HG03196 (cell line): Measurements from ENCODE around the gene ANO8.

Experiments
- ATAC-seq: cut with Tn5 transposase; IDR thresholded peaks from one replicate; pipeline ENCODE4 v1.9.1; 2021; ENCODE audit not compliant: unreplicated experiment

ANO8 gene

GRCh38 chr19:17346109-17346671 lies 11.5 kb upstream of the ANO8 start:
- ATAC-seq, result no peak

- no peak for ATAC-seq
These were observed 7.2 kb upstream of the ANO8 start for GRCh38 chr19:17341845-17342244.

DNA sequence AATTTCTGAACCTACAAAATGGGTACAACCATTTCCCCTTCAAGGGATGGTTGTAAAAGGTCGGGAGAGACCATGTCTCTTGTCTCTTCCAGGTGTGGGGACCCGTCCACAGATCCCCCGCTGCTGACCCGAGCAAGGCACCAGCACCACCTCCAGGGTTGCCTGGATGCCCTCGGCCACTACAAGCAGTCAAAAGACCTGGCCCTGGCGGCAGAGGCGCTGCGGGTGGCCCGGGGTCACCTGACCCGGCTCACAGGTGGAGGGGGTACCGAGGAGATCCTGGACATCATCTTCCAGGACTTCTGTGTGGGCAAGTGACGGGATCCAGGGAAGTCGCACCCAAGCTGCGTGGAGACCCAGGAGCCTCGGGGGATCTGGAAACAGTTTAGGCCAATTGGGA lies 6.7 kb upstream of the ANO8 start:
- no peak for ATAC-seq

DNA sequence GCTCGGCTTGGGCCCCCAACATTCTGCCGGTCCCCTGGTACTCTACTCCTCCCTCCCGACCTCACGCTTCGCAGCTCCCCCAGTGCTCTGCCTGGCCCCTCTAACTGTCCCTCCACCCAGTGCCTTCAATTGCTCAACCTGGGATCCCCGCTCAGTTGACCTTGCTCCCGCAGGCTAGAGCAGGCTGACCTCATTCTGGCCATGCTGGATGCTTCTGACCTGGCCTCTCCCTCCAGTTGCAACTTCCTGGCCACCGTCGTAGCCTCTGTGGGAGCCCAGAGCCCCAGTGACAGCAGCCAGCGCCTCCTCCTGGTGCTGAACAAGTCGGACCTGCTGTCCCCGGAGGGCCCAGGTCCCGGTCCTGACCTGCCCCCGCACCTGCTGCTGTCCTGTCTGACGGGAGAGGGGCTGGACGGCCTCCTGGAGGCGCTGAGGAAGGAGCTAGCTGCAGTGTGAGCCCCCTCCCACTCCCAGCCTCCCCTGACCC lies 6.3 kb upstream of the ANO8 start:
- no peak for ATAC-seq

DNA sequence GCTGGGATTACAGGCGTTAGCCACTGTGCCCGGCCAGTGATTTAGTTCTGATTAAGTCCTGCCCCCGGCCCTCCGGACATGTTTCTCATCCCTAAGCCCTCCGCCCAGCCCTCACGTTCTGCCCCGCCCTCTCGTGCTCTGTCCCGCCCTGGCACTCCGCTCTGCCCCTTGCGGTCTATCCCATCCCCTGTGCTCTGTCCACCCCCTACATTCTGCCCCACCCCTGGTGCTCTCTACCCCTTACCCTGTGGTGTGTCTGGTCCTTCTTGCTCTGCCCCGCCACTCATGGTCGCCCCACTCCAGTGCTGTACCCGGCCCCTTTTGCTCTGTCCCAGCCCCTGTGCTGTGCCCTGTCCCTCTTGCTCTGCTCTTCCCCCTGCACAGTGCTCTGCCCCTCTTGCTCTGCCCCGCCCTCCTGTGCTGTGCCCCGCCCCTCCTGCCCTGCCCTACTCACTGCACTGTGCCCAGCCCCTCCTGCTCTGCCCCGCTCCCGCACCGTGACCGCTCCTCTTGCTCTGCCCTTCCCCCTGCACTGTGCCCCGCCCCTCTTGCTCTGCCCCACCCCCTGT lies 5.7 kb upstream of the ANO8 start:
- ATAC-seq, result no peak

DNA sequence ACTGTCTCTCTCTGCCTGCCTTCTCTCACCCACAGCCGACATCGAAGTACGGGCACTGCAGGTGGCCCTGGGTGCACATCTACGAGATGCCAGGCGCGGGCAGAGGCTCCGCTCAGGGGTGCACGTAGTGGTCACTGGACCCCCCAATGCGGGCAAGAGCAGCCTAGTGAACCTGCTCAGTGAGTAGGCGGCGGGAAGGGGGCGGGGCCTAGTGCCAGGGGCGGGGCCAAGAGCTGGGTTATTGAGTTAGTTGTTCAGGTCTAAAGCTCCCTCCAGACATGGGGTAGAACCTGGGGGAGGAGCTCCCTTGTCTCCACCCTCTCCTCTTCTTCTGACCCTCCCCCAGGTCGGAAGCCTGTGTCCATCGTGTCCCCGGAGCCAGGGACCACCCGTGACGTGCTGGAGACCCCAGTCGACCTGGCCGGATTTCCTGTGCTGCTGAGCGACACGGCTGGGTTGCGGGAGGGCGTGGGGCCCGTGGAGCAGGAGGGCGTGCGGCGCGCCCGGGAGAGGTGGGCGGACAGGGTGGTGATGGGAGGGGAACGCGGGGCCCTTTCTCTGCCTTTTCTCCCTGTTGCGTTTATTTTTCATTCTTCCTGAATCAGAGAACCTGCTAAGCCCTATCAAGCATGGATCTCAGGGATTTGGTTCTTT lies 4.6 kb upstream of the ANO8 start:
- no peak for ATAC-seq

DNA sequence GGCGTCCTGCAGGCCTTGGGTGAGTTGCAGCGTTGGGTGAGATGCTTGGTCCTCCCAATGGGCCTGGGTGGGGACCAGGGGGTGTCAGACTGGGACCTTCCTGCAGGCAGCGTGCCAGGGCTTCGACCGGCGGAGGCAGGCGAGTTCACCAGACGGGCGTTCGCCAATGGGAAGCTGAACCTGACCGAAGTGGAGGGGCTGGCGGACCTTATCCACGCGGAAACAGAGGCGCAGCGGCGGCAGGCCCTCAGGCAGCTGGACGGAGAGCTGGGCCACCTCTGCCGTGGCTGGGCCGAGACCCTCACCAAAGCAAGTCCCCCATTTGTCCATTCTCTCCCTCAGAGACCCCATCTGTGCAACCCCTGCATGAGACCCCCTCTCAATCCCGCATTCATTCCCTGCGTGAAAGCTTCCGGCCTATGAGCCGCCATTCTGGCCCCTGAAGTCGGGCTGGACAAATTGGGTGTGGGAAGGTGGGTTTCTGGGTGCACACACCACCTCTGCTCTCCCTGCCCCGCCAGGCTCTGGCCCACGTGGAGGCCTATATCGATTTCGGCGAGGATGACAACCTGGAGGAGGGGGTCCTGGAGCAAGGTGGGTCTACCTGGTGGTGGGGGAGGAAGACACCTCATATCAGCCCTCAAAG lies 3.9 kb upstream of the ANO8 start:
- no peak for ATAC-seq

DNA sequence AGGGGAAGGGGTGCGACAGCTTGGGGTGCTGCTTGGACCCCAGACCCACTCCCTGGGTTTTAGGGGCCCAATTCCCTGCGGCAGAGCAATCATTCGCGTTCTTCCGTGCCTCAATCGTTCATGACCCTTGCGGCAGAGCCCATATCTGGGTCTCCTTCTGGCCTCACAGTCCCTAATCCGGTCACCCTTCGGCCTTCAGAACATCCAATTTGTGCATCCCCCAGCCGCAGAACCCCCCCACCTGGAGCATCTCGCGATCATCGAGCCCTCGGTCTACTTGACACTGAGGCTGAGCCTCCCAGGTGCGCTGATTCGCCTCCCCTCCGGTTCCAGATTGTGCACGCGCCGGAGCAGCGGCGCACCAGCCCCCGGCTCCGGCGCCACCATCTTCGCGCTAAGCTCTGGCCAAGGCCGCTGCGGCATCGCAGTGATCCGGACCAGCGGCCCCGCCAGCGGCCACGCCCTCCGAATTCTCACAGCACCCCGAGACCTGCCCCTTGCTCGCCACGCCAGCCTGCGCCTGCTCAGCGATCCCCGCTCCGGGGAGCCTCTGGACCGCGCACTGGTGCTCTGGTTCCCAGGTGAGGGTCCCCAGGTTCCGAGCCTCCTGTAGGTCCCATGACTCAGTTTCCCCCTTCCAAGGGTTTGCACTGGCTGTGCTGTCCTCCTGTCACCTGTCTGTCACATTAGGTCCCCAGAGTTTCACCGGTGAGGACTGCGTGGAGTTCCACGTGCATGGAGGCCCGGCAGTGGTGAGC lies 3.2 kb upstream of the ANO8 start:
- no peak for ATAC-seq

- peak; percentile 75 for ATAC-seq
These were observed 2.4 kb upstream of the ANO8 start, which contains the start of gene GTPBP3 for GRCh38 chr19:17336872-17337674. GTPBP3 (plus strand) TSS chr19:17337553; CDS start chr19:17337612, 59 bp downstream.

- no peak for ATAC-seq
These were observed 920 bp upstream of the ANO8 start for GRCh38 chr19:17335575-17335974.

DNA sequence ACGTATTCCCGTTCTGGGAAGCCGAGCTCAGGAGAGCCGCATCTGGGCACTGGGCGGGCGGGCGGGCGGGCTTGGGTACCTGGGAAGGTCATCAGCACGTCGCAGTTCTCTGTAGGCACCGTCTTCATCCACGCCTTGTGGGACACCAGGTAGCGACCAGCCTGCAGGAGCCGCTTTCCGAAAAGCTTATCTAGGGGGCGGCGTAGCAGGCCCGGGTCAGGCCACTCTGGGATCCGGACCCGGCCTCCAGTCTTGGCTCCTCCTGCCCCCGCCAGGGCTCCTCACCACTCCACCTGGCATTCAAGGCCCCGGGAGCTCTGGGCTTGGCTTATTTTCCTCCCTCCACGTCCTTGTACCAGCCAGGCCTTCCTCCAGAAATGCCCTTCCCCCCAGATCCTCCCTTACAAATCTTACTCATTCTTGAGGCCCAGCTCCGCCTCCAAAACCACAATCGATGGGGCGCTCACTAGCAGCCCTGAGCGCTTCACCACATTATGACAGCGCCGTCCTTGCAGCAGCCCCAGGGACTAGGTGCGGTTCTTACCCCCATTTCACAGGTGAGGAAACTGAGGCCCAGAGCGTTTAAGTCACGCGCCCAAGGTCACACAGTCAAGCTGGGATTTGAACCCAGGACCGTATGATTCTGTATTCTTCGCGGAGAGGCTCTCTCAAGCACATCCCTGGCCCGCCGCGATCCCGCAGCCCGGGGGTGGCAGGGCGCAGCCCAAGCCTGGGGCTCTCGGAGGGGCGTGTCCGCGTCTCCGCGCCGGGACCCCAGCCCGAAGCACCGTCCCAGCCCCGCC lies 843 bp downstream of the ANO8 start:
- ATAC-seq, result no peak

DNA sequence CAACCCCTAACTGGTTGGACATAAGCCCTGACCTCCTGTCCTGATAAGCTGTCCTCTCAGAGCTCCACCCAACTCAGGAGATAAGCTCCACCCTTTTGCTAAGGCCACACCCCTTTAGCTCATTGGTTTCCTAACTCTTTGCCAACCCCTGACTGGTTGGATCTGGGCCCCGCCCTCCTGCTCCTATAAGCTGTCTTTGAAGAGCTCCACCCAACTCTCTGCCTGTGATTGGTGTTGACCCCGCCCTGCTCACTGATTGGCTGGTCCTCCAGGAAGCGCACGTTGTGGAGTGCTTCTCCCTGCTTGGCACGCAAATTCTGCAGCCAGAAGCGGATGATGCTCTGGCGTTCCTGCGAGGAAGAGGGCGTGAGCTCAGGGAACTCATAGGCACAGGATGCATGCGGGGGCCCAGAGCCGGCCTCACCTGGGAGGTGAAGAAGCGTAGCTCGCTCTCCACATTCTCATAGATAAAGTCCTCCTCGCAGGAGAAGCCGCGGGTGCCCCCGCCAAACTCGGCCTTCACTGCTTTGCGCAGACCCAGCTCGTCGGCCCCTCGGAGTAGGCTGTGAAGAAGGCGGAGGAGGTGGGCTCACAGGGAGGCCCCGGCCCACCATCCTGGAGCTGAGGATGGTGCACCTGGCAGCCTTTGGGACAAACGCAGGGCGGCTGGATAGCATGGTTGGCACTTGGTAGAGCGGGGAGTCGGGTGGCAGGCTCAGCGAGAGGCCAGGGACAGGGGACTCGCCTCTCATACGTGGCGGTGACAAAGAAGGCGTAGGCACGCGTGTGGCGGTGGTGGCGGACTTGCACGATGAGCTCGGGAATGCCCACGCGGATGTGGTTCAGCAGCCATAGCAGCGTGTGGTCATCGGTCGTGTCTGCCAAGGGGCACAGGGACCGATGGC lies 1.7 kb downstream of the ANO8 start:
- no peak for ATAC-seq

DNA sequence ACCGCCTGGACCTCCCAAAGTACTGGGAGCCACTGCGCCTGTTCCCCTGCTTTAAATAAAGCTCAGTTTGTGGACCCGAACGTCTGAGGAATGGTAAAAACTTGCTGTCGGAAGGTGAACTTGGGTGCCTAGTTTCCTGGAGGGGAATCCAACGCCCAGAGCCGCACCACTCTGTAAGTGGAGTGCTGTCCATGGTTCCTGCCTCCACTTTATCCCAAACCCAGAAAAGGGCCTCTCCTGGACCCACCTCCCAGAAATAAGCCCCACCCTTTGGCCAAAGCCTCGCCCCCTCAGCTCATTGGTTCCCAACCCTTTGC lies 2.3 kb downstream of the ANO8 start:
- ATAC-seq, result no peak

DNA sequence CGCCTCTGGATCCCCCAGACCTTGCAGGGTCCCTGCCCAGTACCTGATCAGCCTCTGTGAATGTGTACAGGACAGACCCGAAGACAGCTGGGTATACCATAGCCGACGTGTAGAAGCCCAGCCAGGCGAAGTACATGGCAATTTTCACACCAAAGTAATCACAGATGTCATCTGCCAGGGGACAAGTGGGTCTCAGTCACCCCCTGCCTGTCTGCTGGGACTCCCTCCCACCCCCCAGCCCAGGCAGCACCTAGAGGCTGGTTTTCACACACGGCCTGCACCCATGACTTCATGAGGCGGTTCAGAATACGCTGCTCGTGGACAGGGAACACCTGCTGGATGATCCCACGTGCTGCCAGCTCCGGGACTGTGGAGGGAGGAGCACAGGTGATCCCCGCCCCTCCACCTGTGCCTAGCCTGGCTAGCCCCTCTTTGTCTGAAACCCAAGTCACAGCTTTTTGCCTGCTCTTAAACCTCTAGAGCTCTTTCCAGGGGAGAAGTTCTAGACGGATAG lies 3.6 kb downstream of the ANO8 start:
- no peak for ATAC-seq

GRCh38 chr19:17330262-17331044 lies 4.2 kb downstream of the ANO8 start:
- no peak for ATAC-seq

DNA sequence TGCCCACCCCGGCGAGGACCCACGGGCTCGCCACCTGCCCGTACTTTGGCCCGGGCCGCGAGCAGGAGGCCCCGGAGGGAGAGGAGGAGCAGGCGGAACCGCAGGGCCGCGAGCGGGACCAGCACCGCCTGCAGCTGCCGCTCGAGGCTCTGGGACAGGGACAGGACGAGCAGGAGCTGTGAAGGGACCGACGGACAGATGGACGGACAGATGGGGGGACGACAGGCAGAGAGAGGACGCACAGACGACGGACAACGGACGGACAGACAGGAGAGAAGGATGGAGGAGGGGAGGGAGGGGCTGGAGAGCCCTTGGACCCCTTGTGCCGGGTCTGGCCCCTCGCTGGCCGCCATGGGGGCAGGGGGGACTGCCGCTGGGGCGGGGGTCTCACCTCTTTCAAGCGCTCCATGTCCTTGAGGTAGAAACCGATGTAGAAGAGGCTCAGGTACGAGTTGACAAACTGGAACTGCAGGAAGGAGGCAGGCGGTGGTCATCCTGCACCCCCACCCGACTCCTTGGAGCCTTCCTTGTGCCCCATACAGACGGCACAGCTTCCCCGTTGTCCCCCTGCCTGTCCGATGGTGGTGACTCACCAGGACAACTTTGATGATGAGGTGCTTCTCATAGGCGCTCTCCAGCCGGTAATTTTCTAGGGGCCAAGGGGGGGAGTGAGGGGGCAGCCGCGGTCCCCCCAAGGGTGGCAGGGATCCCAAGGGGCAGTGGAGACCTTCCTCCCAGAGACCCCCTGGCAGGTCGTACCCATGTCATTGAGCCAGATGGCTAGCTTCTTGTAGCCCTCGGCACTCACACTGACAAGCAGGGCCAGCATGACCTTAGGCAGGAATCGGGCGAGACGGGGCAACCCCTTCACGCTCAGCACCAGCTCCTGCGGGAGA lies 5.0 kb downstream of the ANO8 start:
- no peak for ATAC-seq
